Fibroblast of lung (primary cell): ENCODE results near the gene PRR5L. TPM values are rescaled to one million over a fixed set of nuclear protein-coding genes. Genes with fewer than 3 reads are reported as not detected.
"Not testable (repeated sequence)": the region's sequence is repeated elsewhere in the genome, so short reads cannot be mapped to it uniquely, and the experiment has no call there.

ENCODE experiments used
- DNase-seq, 2 donors: peaks; one replicate each; pipeline versions ENCODE4 v3.0.0 to v3.0.0-alpha.2; 2010; ENCODE audit warnings: low read depth in 2 of 2
- H2AFZ ChIP-seq: 2 replicates; pipeline ENCODE4 v1.5.1; 2012; ENCODE audit warnings: low read length, control low read depth, inconsistent platforms
- H3K27ac ChIP-seq: 2 replicates; pipeline ENCODE4 v1.5.1; 2011; ENCODE audit warnings: low read length, control low read depth; ENCODE audit not compliant: insufficient read depth
- H3K27me3 ChIP-seq: 2 replicates; pipeline ENCODE4 v1.5.1; 2011; ENCODE audit warnings: mild to moderate bottlenecking, low read length; ENCODE audit not compliant: control insufficient read depth, insufficient read depth
- H3K36me3 ChIP-seq: 2 replicates; pipeline ENCODE4 v1.5.1; 2011; ENCODE audit warnings: low read length; ENCODE audit not compliant: control insufficient read depth, insufficient read depth
- H3K4me1 ChIP-seq: 2 replicates; pipeline ENCODE4 v1.5.1; 2011; ENCODE audit warnings: low read length; ENCODE audit not compliant: control insufficient read depth, insufficient read depth; ENCODE audit errors: extremely low read depth
- H3K4me2 ChIP-seq: 2 replicates; pipeline ENCODE4 v1.5.1; 2011; ENCODE audit warnings: low read length, control low read depth; ENCODE audit not compliant: insufficient read depth; ENCODE audit errors: extremely low read depth
- H3K4me3 ChIP-seq, 4 experiments: fragments of 200-600 bp in 1 of 4; sonication (generic) in 1 of 4; replicated peaks in 1 of 4; 2 replicates each; pipeline ENCODE4 v1.5.1; 2011 to 2016; ENCODE audit warnings: low read length in 4 of 4, low read depth in 3 of 4, mild to moderate bottlenecking in 3 of 4, control low read depth in 2 of 4, inconsistent platforms in 1 of 4, mixed read lengths in 1 of 4; ENCODE audit not compliant: insufficient read depth in 1 of 4; ENCODE audit errors: control extremely low read depth in 1 of 4
- H3K79me2 ChIP-seq: 2 replicates; pipeline ENCODE4 v1.5.1; 2012; ENCODE audit warnings: mild to moderate bottlenecking, low read length, inconsistent platforms; ENCODE audit not compliant: control insufficient read depth, insufficient read depth
- H3K9ac ChIP-seq: 2 replicates; pipeline ENCODE4 v1.5.1; 2011; ENCODE audit warnings: mild to moderate bottlenecking, low read length, control low read depth; ENCODE audit not compliant: insufficient read depth
- H3K9me3 ChIP-seq: 2 replicates; pipeline ENCODE4 v1.5.1; 2012; ENCODE audit warnings: low read depth, low read length; ENCODE audit not compliant: control insufficient read depth, insufficient read depth
- H4K20me1 ChIP-seq: 2 replicates; pipeline ENCODE4 v1.5.1; 2011; ENCODE audit warnings: low read length; ENCODE audit not compliant: control insufficient read depth, insufficient read depth; ENCODE audit errors: extremely low read depth
- EZH2 ChIP-seq: IDR thresholded peaks from 2 replicates; pipeline ENCODE4 v1.5.1; 2012; ENCODE audit warnings: low read length, control low read depth, mild to moderate bottlenecking; ENCODE audit errors: missing control alignments
- polyA plus RNA-seq, 2 donors: library from polyadenylated mRNA; depleted of rRNA in 1 of 2; stranded (reverse) in 1 of 2; unstranded in 1 of 2; fragments of >200 nt; gene quantifications; 2 replicates each; pipeline ENCODE4 v1.2.1, GENCODE V29; 2011 to 2012; ENCODE audit warnings: missing spikeins in 1 of 2
- total RNA-seq: library from RNA; depleted of rRNA; stranded (reverse); fragments of >200 nt; gene quantifications from 2 replicates; pipeline ENCODE4 v1.2.1, GENCODE V29; 2014
- TF ChIP-seq, protein P1 (sequence below), 2 donors: IDR thresholded peaks in 1 of 2; conservative IDR thresholded peaks in 1 of 2; 1 replicate in 1 of 2; 2 replicates in 1 of 2; pipeline ENCODE4 v1.5.1; 2011 to 2012; ENCODE audit warnings: low read length in 2 of 2, control low read depth in 1 of 2, inconsistent platforms in 1 of 2, low read depth in 1 of 2, mild to moderate bottlenecking in 1 of 2

Gene PRR5L
- total and polyA plus RNA-seq, 2 donors (not counting 1 experiment from before 2014, with no cell fraction given): 2.8 to 6.3 TPM

DNA sequence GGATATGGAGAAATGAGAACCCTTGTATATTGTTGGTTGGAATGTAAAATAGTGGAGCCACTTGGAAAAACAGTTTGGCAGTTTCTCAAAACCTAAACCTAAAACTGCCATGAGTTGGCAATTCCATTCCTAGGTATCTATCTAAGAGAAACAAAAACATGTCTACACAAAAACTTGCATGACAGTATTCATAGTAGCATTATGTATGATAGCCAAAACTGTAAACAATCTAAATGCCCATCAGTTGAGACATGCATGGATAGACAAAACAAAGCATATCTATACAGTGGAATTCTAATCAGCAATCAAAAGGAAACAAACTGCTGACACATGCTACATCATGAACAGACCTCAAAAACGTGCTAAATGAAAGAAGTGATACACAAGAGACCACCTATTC is 179.1 kb downstream of the PRR5L start:
- Histone ChIP-seq H2AFZ (no peak overlapping the region), H4K20me1 (no peaks in the 10 kb centered on the region), H3K27ac (no peak overlapping the region), H3K36me3 (no peaks in the 10 kb centered on the region), H3K4me3 (no peak overlapping the region), H3K9ac (no peak overlapping the region), H3K9me3 (no peaks in the 10 kb centered on the region), H3K79me2 (no peaks in the 10 kb centered on the region), H3K27me3 (no peaks in the 10 kb centered on the region), H3K4me2 (no peak overlapping the region), H3K4me1 (peaks cover 2% of the 10 kb centered on the region)
- TF ChIP-seq EZH2: no peak
- TF ChIP-seq, protein P1, sequence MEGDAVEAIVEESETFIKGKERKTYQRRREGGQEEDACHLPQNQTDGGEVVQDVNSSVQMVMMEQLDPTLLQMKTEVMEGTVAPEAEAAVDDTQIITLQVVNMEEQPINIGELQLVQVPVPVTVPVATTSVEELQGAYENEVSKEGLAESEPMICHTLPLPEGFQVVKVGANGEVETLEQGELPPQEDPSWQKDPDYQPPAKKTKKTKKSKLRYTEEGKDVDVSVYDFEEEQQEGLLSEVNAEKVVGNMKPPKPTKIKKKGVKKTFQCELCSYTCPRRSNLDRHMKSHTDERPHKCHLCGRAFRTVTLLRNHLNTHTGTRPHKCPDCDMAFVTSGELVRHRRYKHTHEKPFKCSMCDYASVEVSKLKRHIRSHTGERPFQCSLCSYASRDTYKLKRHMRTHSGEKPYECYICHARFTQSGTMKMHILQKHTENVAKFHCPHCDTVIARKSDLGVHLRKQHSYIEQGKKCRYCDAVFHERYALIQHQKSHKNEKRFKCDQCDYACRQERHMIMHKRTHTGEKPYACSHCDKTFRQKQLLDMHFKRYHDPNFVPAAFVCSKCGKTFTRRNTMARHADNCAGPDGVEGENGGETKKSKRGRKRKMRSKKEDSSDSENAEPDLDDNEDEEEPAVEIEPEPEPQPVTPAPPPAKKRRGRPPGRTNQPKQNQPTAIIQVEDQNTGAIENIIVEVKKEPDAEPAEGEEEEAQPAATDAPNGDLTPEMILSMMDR (conservative IDR thresholded peaks at IDR 0.05 in 1 of 2, IDR thresholded peaks at IDR 0.05 in 1 of 2; ENCODE audit: low read depth in 1 of 2, low read length in 2 of 2): no peak
- peak in 1 of 2 donors; percentile 56 for DNase-seq

DNA sequence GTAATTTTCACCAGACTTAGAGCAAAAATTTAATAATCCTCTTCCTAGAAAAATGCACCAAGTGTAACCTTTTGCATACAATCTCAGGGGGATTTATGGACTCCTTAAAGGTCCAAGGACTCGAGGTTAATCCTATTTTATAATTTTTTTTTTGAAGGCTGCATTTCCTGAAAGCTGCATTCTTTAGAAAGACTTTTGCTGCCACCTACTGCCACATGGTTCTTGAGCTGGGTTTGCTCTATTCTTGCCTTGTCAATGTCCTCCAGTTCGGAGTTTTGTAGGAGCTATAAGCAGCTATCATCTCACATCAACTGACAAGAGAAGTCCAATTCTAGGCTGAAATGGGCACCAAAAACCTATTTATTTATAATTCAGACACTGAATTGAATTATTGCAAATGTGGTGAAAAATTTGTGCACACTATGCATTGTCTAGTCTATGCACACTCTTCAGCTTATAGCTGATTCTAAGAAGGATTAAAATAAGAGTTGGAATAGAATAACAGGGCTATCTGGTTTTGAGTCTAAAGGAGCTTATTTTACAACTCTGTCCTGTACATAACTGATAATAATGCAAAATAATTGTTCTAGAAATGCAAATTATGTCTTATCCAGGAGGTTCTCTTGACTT is 182.7 kb downstream of the PRR5L start:
- H3K4me1 ChIP-seq: no peaks in the 10 kb centered on the region
- H3K27ac ChIP-seq: no peak overlapping the region
- no peak for TF ChIP-seq EZH2
- TF ChIP-seq, protein P1 (conservative IDR thresholded peaks at IDR 0.05 in 1 of 2, IDR thresholded peaks at IDR 0.05 in 1 of 2; ENCODE audit: low read depth in 1 of 2, low read length in 2 of 2): peak; percentile 66 to 79
- no peaks in the 10 kb centered on the region for H4K20me1 ChIP-seq
- no peak overlapping the region for H3K4me3 ChIP-seq
- H3K36me3 ChIP-seq: no peaks in the 10 kb centered on the region
- no peaks in the 10 kb centered on the region for H3K27me3 ChIP-seq
- H2AFZ ChIP-seq: no peak overlapping the region
- no peak overlapping the region for H3K9ac ChIP-seq
- H3K4me2 ChIP-seq: no peak overlapping the region
- H3K79me2 ChIP-seq: no peaks in the 10 kb centered on the region
- no peaks in the 10 kb centered on the region for H3K9me3 ChIP-seq
- DNase-seq: peak; percentile 43 to 75

DNA sequence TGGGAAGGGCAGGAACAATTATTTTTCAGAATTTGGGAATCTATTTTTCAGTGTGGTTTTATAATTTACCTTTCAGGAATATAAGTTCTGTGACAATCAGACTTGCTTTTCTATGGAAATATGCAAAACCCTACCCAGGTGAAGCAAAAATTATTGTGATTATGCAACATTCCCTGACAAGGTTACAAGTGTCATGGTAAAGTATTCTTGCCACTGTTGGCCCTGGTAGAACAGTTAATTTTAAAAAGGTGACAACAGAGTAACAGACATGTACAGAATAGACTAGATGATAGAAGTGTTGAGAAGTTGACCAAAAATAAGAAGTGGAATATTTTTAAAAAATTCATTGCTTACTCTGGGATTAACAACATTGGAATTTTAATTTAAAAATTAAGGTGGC is 184.7 kb downstream of the PRR5L start:
- Histone ChIP-seq H2AFZ (no peak overlapping the region), H3K4me3 (no peak overlapping the region), H3K4me2 (no peak overlapping the region), H3K27me3 (no peaks in the 10 kb centered on the region), H3K9me3 (no peaks in the 10 kb centered on the region), H3K27ac (no peak overlapping the region), H3K9ac (no peak overlapping the region), H3K36me3 (no peaks in the 10 kb centered on the region), H3K4me1 (no peaks in the 10 kb centered on the region), H3K79me2 (no peaks in the 10 kb centered on the region), H4K20me1 (no peaks in the 10 kb centered on the region)
- no peak for DNase-seq
- TF ChIP-seq EZH2: no peak
- TF ChIP-seq, protein P1 (conservative IDR thresholded peaks at IDR 0.05 in 1 of 2, IDR thresholded peaks at IDR 0.05 in 1 of 2; ENCODE audit: low read depth in 1 of 2, low read length in 2 of 2): no peak

DNA sequence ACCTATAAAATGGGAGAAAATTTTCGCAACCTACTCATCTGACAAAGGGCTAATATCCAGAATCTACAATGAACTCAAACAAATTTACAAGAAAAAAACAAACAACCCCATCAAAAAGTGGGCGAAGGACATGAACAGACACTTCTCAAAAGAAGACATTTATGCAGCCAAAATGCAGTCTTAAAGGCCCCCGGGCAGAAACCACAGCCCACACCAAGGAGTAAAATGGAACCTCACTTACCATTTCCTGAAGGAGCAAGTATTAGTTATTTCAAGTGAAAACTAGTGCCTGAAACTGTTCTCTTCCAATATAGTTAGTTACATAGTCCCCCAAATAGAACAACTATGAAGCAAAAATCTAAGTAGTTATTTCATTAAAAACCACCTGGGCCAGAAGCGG is 187.0 kb downstream of the PRR5L start:
- H3K4me1 ChIP-seq, H4K20me1 ChIP-seq, DNase-seq, H2AFZ ChIP-seq, H3K36me3 ChIP-seq, H3K4me2 ChIP-seq, H3K79me2 ChIP-seq, H3K27me3 ChIP-seq, H3K27ac ChIP-seq, H3K9me3 ChIP-seq, H3K9ac ChIP-seq, H3K4me3 ChIP-seq: not testable (repeated sequence)
